ENCODE data around the gene SLBP.

The SLBP gene

GRCh38 chr4:1712216-1713002 lies at the start of gene SLBP:
Gene SLBP (minus strand): TSS chr4:1712319. CDS start chr4:1712188, 131 bp downstream.
- DNase-seq = peak; percentile 92

DNA sequence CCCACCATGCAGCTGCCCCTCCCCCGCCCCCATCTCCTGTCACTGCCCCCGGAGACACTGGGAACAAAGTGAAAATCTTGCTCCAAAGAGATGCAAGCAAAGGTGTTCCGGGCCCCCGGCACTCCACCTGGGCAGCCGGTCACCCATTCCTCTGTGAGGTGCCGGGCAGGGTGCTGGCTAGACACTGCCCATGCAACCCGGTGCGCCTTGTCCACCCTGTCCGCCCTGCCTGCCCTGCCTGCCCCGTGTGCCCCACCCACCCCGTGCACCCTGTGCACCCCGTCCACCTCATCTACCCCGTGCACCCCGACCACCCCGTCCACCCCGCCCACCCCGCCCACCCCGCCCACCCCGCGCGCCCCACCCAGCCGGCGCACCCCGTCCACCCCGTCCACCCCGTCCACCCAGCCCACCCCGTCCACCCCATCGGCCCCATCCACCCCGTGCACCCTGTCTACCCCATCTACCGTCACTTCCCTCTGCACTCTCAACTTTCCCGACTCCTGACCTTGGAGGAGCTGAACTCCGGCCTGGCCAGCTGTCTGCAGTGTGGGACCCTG lies 49.1 kb upstream of the SLBP start:
- DNase-seq = no peak

GRCh38 chr4:1760521-1761071 lies 48.5 kb upstream of the SLBP start:
- no peak for DNase-seq

- no peak for DNase-seq
These were observed 47.7 kb upstream of the SLBP start for GRCh38 chr4:1759818-1760223.

GRCh38 chr4:1759170-1759817 lies 47.2 kb upstream of the SLBP start:
- no peak for DNase-seq

DNA sequence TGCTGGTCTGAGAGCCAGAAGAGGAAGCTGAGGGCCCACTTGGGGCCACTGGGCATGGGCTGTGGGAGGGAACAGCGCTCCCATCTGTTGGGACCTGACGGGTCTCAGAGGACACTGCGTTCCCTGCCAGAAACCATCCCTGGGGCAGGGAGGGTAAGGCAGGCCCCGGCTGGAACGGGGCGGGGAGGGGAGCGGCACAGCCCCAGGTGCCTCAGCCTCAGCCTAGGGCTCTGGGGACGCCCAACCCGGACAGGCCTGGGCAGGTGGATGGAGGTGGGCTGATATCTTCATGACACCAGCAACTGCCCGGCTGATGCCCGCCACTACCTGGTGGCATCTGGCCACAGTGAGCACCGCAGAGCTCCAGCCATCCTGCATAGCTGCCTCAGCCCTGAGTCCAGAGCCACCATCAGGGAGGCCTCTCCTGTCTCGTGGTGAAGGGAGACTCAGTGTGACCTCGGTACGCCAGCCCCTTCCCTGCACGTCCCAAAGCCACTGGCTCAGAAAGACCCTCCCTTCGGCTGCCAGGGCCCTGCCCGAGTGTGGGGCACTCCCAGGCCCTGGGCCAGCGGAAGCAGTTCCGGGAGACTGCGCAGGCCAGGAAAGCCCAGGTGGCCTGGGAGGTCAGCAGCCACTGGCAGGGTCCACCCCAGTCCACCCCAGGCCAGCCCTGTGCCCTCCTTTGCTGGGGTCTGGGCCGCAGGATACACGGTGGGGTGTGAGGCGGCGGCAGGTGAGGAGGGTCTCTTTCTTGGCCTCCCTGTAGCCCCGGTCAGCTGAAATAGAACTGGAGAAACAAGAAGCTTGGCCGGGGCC lies 46.4 kb upstream of the SLBP start:
- DNase-seq = no peak

DNA sequence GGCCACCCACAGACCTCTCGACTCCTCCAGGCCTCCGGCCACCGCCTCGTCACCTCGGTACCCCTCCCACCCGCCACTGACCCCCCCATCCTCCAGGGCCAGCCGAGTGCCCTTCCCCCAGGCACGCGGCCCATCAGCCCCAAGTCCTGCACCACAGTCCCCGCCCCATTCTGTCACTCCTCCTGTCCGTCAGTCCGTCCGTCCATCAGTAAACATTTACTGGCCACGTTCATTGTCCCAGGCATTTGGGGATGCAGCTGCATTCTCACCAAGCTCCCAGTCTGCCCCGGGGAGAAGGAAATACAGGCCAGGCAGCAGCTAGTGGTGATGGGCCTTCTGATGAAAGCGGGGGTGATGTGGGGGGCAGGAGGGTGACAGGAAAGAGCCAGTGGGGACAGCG lies 45.7 kb upstream of the SLBP start:
- no peak for DNase-seq

- no peak for DNase-seq
These were observed 45.0 kb upstream of the SLBP start for GRCh38 chr4:1756893-1757779.

DNA sequence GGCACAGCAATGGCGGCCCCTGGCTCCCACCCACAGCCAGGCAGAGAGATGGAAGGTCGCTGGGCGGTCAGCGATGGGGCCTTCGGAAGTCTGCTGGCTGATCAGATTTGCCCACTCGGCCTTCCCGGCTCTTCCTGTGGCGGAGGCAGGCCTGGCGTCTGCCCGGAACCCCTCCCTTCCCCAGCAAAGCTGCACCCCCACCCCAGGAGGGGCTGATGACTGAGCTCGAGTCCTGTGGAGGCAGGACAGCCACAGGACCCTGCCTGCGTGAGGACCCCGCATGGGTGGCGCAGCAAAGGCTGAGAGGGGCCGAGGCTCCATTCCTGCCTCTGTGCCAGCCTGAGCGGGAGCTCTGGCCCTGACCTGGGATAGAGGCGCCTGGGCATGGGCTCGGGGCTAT lies 44.0 kb upstream of the SLBP start:
- DNase-seq = no peak

GRCh38 chr4:1755297-1755696 lies 43.2 kb upstream of the SLBP start:
- DNase-seq = no peak

DNA sequence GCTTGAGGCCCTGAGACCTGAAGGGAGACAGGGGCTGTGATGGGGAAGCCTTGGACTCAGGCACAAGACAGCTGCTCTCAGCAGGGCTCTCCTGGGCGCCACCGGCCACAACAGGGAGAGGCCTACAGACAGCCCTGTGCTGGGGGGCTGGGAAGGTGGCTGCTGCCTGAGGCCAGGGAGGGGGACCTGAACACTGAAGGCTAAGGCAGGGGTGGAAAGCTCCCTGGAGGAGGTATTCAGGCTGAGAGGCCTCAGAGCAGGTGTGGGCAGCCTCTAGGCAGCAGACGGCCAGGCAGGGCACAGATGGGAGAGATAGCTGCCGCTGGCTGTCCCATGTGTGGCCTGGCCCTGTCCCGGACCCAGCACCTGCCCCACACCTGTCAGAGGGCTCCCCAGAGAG lies 42.2 kb upstream of the SLBP start:
- DNase-seq = no peak

- no peak for DNase-seq
These were observed 41.7 kb upstream of the SLBP start for GRCh38 chr4:1753697-1754311.

GRCh38 chr4:1753294-1753696 lies 41.2 kb upstream of the SLBP start:
- no peak for DNase-seq

DNA sequence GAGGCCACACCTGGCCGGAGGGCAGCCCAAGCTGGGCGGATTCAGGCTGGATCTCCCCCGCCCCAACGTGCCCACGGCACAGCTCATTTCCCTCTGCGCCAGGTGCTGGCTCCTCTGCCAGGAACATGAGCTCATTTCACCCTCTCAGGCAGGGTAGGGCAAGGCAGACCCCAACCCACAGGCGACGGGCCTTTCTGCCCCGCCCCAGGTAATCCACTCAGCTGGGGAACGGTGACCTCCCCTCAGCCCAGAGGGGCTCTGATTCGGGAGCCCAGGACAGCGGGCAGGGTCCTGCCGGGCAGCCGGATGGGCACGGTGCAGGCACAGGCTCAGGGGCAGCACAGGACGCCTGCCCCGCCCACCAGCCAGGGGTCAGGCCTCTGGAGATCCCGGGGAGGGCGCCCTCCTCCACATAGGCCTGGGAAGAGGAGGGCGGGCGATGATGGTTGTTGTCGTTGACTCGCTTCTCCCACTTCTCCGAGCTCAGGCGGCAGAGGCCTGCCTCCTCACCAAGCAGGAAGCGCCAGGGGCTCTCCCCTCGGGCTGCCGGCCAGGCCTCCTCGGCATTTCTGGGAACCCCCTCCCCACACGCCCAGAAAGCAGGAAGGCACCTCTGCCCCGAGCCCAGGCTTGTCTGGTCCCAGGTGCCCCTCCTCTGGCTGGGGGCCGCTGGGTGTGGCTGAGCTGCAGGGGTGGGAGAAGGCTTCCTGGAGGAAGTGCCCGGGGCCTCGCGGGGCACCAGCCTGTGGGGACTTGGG lies 40.3 kb upstream of the SLBP start:
- DNase-seq = no peak

GRCh38 chr4:1751919-1752283 lies 39.8 kb upstream of the SLBP start:
- DNase-seq = no peak

DNA sequence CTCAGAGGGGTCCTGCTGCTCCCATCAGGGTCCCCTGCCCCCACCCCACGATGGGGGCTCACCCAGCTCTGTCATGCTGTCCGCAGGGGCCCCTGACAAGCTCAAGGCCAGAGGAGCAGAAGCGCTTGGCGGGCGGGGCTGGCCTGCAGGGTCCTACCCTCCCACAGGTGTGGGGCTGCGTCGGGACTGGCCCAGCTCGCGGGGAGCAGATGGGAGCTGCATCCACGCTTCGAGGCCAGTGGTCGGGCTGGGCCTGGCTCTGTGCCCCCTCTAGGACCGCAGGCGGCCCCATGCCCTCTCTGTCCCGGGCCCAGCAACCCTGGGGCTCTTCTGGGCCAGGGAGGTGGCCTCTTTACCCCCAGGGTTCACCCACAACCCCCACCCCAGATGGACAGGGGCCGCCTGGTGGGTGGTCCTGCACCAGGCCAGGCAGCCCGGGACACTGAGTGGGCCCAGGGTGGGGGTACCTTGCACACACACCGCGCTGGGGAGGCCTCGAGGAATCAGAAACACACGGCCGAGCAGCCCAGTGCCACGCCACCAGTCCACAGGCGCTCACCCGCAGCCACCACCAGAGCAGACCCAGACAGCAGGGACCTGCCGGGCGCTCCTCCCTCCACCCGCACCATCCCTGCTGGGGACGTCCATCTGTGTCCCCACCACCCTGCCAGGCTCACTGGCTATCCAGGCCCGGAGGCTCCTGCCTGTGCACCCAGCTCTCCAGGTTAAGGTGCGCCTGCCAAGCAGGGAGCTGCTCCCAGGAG lies 39.2 kb upstream of the SLBP start:
- DNase-seq = no peak

- DNase-seq = no peak
These were observed 38.4 kb upstream of the SLBP start for GRCh38 chr4:1750381-1751154.

DNA sequence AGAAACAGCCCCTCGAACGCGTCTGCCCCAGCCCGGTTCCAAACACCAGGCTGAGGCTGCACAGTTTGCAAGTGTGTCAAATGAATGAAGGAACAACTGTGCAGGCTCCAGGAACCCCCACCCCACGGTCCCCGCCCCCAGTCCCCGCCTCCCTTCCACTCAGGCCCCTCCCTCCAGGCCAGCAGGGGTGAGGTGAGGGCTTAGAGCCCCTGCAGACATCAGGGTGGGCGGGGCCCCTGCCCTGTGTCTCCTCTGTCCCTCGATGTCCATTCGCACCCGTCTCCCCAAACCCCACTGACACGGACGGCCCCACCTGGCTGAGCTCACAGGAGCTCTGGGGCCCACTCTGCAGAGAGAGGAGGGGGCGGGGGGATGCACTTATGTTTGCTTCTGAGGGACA lies 37.7 kb upstream of the SLBP start:
- no peak for DNase-seq

DNA sequence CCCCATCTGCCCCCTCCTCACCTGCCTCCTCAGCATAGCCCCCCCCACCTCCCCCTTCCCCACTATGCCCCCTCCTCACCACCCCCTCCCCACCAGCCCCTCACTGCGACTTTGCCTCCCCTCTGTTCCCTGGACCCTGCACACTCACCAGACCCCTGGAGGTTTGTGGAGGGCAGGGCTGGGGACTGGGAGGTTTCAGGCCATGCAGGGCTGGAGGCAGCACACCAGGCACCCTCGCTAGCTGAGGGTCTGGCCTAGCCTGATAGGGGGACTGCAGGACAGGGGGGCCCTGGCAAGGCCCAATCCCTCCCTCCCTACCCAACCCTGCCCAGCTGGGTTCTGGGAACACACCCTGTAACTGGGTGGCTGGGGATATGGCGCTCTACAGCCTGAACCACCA lies 37.3 kb upstream of the SLBP start:
- no peak for DNase-seq
